Hindlimb muscle (tissue), 1 donor: ENCODE results near the gene ADIPOR1. TPM values are rescaled to one million over a fixed set of nuclear protein-coding genes. Genes with fewer than 3 reads are reported as not detected.
"Not testable (repeated sequence)": the region's sequence is repeated elsewhere in the genome, so short reads cannot be mapped to it uniquely, and the experiment has no call there.

Source experiments
- DNase-seq: peaks from one replicate; pipeline ENCODE4 v3.0.0-alpha.2; 2013
- polyA plus RNA-seq: library from polyadenylated mRNA; unstranded; fragments of 120-200 nt; gene quantifications from one replicate; pipeline ENCODE4 v1.2.1, GENCODE V29; 2013; ENCODE audit not compliant: insufficient read length

Gene ADIPOR1
- polyA plus RNA-seq, 1 donor, result 62.7 TPM

DNA sequence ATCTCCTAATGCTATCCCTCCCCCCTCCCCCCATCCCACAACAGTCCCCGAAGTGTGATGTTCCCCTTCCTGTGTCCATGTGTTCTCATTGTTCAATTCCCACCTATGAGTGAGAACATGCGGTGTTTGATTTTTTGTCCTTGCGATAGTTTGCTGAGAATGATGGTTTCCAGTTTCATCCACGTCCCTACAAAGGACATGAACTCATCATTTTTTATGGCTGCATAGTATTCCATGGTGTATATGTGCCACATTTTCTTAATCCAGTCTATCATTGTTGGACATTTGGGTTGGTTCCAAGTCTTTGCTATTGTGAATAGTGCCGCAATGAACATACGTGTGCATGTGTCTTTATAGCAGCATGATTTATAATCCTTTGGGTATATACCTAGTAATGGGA, 21.7 kb downstream of the ADIPOR1 start:
- DNase-seq, result not testable (repeated sequence)

DNA sequence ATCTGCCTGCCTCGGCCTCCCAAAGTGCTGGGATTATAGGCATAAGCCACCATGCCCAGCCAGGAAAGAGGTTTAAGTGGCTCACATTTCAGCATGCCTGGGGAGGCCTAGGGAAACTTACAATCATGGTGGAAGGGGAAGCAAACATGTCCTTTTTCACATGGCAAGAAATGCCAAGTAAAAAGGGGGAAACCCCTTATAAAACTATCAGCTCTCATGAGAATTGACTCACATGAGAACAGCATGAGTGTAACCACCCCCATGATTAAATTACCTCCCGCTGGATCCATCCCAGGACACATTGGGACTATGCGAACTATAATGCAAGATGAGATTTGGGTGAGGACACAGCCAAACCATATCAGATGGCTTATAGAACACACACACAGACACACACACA, 22.3 kb downstream of the ADIPOR1 start:
- DNase-seq, result no peak

DNA sequence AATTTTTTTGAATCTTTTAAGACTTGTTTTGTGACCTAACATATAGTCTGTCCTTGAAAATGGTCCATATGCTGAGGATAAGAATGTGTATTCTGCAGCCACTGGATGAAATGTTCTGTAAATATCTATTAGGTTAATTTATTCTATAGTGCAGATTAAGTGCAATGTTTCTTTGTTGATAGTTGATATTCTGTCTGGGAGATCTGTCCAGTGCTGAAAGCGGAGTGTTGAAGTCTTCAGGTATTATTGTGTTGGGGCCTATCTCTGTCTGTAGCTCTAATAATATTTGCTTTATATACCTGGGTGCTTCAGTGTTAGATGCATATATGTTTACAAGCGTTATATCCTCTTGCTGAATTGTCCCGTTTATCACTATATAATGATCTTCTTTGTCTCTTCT, 23.4 kb downstream of the ADIPOR1 start:
- no peak for DNase-seq

DNA sequence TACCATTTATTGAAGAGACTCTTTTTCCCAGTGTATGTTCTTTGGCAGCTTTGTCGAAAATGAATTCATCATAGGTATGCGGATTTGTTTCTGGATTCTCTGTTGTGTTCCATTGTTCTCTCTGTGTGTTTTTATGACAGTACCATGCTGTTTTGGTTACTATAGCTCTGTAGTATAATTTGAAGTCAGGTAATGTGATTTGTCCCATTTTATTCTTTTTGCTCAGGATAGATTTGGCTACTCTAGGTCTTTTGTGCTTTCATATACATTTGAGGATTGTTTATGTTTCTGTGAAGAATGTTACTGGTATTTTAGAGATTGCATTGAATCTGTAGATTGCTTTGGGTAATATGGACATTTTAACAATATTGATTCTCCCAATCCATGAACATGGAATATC, 25.6 kb downstream of the ADIPOR1 start:
- DNase-seq, result no peak

DNA sequence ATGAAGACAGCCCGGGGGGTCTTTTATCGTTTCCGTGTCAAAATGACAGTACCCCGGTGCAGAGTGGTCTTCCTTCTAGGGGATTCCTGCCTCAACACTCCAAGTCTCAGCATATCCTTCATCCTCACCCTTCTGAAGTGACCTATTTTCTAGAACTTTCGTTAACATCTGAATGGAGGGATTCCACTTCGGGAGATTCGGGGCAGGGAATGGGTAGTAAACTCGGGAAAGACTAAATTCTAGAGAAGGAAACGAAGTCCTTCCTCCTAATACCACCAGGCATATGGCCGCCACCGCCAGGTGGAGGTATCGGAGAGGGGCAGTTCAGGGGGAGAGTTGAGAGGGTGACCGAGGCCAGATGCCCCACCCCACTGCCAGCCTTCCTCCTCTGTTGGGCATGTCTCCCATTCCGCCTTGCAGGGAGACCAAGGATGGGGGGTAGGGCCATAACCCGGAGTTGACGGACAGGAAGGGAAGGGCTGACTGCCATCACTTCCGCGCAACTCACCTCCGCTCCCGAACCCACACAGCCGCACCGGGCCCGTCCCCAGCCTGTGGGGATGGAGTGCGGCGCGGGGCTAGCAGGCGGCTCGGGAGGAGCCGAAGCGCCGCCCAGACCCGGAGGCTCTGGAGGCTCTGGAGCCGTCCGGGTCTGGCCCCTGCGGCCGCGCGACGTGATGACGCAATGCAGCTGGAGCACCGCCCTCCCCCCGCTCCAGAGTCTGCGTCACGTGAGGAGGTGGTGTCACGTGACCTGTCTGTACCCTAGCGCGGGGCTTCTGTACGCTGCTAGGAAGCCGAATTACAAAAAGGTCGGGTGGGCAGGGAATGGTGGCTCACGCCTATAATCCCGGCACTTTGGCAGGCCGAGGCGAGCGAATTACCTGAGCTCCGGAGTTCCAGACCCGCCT, 31.3 kb downstream of the ADIPOR1 start, which contains the start of gene KLHL12:
KLHL12 (minus strand) TSS at position 654 of the 911 bp plus-strand sequence. CDS start 2,072 bp downstream, outside the sequence.
- peak; percentile 98 for DNase-seq

DNA sequence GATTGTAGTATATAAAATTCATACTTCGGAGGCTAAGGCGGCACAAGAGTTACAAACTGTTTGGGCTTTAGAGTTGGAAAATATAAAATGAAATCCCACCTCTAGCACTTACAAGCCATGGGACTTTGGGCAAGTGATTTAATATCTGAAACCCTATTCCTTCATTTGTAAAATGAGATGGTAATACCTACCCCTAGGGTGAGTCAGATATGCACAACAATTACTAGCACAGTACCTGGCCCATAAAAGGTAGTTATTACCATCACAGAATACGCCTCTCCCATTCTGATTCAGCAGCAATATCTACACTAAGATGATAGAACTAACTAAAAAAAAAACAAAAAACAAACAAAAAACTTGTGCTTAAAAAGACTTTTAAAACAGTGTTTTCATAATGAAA, 34.6 kb downstream of the ADIPOR1 start:
- no peak for DNase-seq

DNA sequence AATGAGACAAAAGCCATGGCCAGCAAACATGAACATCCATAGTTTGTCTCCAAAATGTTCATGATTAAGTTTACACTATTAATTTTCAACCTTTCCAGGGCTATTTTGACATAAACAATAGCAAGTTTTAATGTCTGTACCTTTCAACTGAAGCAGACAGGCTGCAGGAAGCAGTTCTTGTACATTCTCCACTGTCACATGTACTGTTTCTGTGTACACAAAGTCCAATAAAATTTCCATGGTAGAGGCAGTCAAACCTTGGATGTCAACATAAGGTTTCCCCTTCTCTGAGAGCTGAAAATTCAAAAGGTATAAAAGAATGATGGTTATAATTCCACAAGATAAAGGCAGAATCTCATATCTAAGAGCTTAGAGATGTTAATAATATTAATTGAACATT, 38.5 kb downstream of the ADIPOR1 start:
- DNase-seq, result no peak

DNA sequence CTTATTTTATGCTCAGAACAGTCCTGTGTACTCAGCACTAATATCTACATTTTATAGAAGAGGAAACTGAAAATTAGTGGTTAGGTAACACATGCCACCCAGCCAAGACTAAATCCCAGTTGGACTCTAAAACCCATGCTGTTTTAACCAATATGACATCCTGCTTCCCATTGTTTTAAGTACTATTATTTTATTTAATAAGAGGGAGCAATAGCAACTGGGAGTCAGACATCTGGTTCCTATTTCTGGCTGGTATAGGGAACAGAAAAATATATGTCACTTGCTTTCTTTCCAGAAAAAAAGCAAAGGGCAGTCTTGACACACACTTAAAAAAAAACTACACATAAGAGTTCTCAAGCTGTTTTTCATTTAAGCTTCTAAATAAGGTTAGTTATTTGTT, 43.0 kb downstream of the ADIPOR1 start:
- DNase-seq, result no peak

DNA sequence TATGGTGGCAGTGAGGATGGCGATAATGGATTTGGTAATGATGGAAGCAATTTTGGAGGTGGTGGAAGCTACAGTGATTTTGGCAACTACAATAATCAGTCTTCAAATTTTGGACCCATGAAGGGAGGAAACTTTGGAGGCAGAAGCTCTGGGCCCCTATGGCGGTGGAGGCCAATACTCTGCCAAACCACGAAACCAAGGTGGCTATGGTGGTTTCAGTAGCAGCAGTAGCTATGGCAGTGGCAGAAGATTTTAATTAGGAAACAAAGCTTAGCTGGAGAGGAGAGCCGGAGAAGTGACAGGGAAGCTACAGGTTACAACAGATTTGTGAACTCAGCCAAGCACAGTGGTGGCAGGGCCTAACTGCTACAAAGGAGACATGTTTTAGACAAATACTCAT, 45.6 kb downstream of the ADIPOR1 start:
- DNase-seq, result not testable (repeated sequence)

DNA sequence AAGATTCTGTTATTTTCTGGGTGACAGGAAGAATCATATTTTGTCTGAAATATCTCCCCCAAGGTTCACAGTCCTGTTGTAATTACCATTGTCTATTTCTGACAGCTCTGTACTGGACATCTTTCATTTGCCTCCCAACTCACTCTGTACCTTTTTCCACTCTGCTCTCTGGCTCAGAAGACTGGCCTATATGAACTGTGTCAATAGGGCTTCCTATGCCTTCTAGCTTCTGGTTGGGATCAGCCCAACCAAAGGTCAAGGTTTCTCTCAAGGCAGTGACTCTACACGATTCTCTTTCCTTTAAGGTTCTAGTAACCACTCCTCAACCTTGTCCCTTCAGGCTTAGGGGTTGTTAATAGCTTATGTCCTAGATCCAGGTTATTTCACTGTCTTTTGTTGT, 48.6 kb downstream of the ADIPOR1 start:
- DNase-seq, result no peak

DNA sequence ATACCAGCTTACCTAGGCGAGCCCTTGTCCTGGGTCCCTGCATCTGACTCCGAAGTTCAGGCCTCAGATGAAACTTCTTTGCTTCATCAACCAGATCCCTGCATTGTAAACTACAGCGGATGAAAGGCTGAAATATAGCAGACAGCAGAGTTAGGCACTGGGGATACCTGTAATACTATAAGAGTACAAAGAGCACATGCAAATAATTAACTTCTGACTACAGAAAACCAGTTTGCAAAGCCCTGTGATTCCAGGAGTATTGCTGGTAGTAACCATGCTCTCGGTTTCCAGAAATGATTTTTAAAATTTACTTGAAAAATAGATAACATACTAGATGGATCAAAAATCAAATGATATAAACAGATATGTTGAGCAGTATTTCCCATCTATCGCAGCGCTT, 49.1 kb downstream of the ADIPOR1 start:
- no peak for DNase-seq

DNA sequence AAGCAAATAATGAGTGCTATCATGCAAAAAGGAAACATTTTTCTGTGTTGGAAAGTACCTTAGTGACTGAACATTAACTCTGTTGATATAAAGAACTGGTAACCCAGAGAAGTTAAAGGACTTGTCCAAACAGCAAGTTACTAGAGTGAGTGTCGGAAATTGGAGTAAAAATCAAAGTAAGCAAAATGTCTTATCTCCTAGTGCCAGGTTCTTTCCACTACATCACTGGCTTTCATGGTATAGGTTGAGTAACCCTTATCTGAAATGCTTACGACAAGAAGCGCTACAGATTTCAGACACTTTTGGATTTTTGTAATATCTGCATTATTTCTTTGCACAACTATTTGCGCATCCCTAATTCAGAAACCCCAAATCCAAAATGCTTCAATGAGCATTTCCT, 52.8 kb downstream of the ADIPOR1 start:
- DNase-seq, result no peak

DNA sequence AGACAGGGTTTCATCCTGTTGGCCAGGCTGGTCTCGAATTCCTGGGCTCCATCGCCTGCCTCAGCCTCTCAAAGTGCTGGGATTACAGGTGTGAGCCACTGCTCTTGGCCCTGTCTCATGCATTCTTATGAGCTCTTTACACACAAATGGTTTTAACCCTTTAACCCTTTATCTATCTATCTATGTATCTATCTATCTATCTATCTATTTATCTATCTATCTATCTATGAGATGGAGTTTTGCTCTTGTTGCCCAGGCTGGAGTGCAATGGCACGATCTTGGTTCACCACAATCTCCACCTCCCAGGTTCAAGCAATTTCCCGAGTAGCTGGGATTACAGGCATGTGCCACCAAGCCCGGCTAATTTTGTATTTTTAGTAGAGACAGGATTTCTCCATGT, 54.3 kb downstream of the ADIPOR1 start:
- DNase-seq, result not testable (repeated sequence)

DNA sequence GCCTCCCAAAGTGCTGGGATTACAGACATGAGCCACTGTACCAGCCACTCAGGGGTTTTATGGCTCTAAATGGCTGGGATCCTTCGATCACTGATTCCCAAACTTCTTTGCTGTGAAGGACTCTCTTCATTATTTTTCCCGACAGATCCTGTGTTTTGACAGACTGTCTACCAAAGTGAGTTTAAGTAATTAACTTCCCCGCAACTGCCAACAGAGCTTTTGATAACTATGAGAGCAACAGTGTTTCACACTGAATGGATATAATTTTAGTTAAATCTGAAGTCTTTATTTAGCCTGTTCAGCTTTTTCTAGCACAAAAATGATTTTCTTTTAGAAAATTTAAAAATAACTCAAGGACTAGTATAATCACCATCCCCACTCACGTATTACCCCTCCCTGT, 56.6 kb downstream of the ADIPOR1 start:
- no peak for DNase-seq

DNA sequence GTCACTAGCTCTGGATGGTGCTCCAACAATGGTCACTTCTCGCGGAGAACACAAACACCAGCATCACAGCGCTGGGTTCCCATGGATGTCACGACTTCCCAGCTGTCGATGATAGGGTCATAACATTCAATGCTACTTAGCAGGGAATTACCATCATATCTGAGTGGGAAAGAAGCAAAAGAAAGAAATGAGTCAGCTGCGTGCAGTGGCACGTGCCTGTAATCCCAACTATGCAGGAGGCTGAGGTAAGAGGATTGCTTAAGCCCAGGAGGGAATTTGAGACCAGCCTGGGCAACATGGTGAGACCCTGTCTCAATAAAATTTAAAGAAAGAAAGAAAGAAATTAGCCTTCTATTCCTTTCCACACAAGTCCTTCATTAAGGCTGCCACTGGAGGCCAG, 65.6 kb downstream of the ADIPOR1 start:
- DNase-seq, result no peak

Other genes starting within 250 kb of the ADIPOR1 start
- gene SYT2, start 247.9 kb downstream of the ADIPOR1 start, polyA plus RNA-seq, result 0.39 TPM
- gene KDM5B, start 149.9 kb downstream of the ADIPOR1 start, polyA plus RNA-seq, result 43.0 TPM
- gene PCAT6, start 147.4 kb downstream of the ADIPOR1 start, polyA plus RNA-seq, result 2.7 TPM
- 6.2 TPM for gene RABIF, start 69.2 kb downstream of the ADIPOR1 start, polyA plus RNA-seq
- gene KLHL12, start 31.1 kb downstream of the ADIPOR1 start, polyA plus RNA-seq, result 19.7 TPM
- 94.4 TPM for gene CYB5R1, start 8.9 kb upstream of the ADIPOR1 start, polyA plus RNA-seq
- gene TMEM183A, start 49.1 kb upstream of the ADIPOR1 start, polyA plus RNA-seq, result 35.5 TPM
- gene PPFIA4, start 68.2 kb upstream of the ADIPOR1 start, polyA plus RNA-seq, result 69.4 TPM
- 562 TPM for gene MYOG, start 127.7 kb upstream of the ADIPOR1 start, polyA plus RNA-seq
- 8.2 TPM for gene ADORA1, start 169.4 kb upstream of the ADIPOR1 start, polyA plus RNA-seq
- gene MYBPH, start 217.5 kb upstream of the ADIPOR1 start, polyA plus RNA-seq, result 534 TPM
- 1.7 TPM for gene CHI3L1, start 228.4 kb upstream of the ADIPOR1 start, polyA plus RNA-seq